DOHH2 (cell line): Measurements from ENCODE around the gene RUNX1.

ENCODE experiments used
- CTCF ChIP-seq: fragments of 200-600 bp; sonication (generic); IDR thresholded peaks from one replicate; pipeline ENCODE4 v1.5.1; 2014; ENCODE audit warnings: antibody characterized with exemption, mild to moderate bottlenecking, low read depth, low read length; ENCODE audit not compliant: poor library complexity, severe bottlenecking
- EZH2phosphoT487 ChIP-seq: fragments of 200-600 bp; sonication (generic); IDR thresholded peaks from 2 replicates; pipeline ENCODE4 v1.6.1; 2017; ENCODE audit warnings: borderline replicate concordance, mild to moderate bottlenecking, antibody characterized with exemption, low read length, moderate library complexity, mixed read lengths

- TF ChIP-seq CTCF (no peak), EZH2phosphoT487 (no peak)
Observed at GRCh38 chr21:34878940-34879339, 170.2 kb downstream of the RUNX1 start.
